Fibroblast of lung (primary cell): ENCODE measurements around the gene KNDC1. TPM values are rescaled to one million over a fixed set of nuclear protein-coding genes. Genes with fewer than 3 reads are reported as not detected.

ENCODE experiments used
- DNase-seq, 2 donors: peaks; one replicate each; pipeline versions ENCODE4 v3.0.0 to v3.0.0-alpha.2; 2010; ENCODE audit warnings: low read depth in 2 of 2
- H2AFZ ChIP-seq: 2 replicates; pipeline ENCODE4 v1.5.1; 2012; ENCODE audit warnings: low read length, control low read depth, inconsistent platforms
- H3K27ac ChIP-seq: 2 replicates; pipeline ENCODE4 v1.5.1; 2011; ENCODE audit warnings: low read length, control low read depth; ENCODE audit not compliant: insufficient read depth
- H3K27me3 ChIP-seq: 2 replicates; pipeline ENCODE4 v1.5.1; 2011; ENCODE audit warnings: mild to moderate bottlenecking, low read length; ENCODE audit not compliant: control insufficient read depth, insufficient read depth
- H3K36me3 ChIP-seq: 2 replicates; pipeline ENCODE4 v1.5.1; 2011; ENCODE audit warnings: low read length; ENCODE audit not compliant: control insufficient read depth, insufficient read depth
- H3K4me1 ChIP-seq: 2 replicates; pipeline ENCODE4 v1.5.1; 2011; ENCODE audit warnings: low read length; ENCODE audit not compliant: control insufficient read depth, insufficient read depth; ENCODE audit errors: extremely low read depth
- H3K4me2 ChIP-seq: 2 replicates; pipeline ENCODE4 v1.5.1; 2011; ENCODE audit warnings: low read length, control low read depth; ENCODE audit not compliant: insufficient read depth; ENCODE audit errors: extremely low read depth
- H3K4me3 ChIP-seq, 4 experiments: fragments of 200-600 bp in 1 of 4; sonication (generic) in 1 of 4; replicated peaks in 1 of 4; 2 replicates each; pipeline ENCODE4 v1.5.1; 2011 to 2016; ENCODE audit warnings: low read length in 4 of 4, low read depth in 3 of 4, mild to moderate bottlenecking in 3 of 4, control low read depth in 2 of 4, inconsistent platforms in 1 of 4, mixed read lengths in 1 of 4; ENCODE audit not compliant: insufficient read depth in 1 of 4; ENCODE audit errors: control extremely low read depth in 1 of 4
- H3K79me2 ChIP-seq: 2 replicates; pipeline ENCODE4 v1.5.1; 2012; ENCODE audit warnings: mild to moderate bottlenecking, low read length, inconsistent platforms; ENCODE audit not compliant: control insufficient read depth, insufficient read depth
- H3K9ac ChIP-seq: 2 replicates; pipeline ENCODE4 v1.5.1; 2011; ENCODE audit warnings: mild to moderate bottlenecking, low read length, control low read depth; ENCODE audit not compliant: insufficient read depth
- H3K9me3 ChIP-seq: 2 replicates; pipeline ENCODE4 v1.5.1; 2012; ENCODE audit warnings: low read depth, low read length; ENCODE audit not compliant: control insufficient read depth, insufficient read depth
- H4K20me1 ChIP-seq: 2 replicates; pipeline ENCODE4 v1.5.1; 2011; ENCODE audit warnings: low read length; ENCODE audit not compliant: control insufficient read depth, insufficient read depth; ENCODE audit errors: extremely low read depth
- EZH2 ChIP-seq: IDR thresholded peaks from 2 replicates; pipeline ENCODE4 v1.5.1; 2012; ENCODE audit warnings: low read length, control low read depth, mild to moderate bottlenecking; ENCODE audit errors: missing control alignments
- polyA plus RNA-seq, 2 donors: library from polyadenylated mRNA; depleted of rRNA in 1 of 2; stranded (reverse) in 1 of 2; unstranded in 1 of 2; fragments of >200 nt; gene quantifications; 2 replicates each; pipeline ENCODE4 v1.2.1, GENCODE V29; 2011 to 2012; ENCODE audit warnings: missing spikeins in 1 of 2
- total RNA-seq: library from RNA; depleted of rRNA; stranded (reverse); fragments of >200 nt; gene quantifications from 2 replicates; pipeline ENCODE4 v1.2.1, GENCODE V29; 2014
- TF ChIP-seq, protein P1 (sequence below), 2 donors: IDR thresholded peaks in 1 of 2; conservative IDR thresholded peaks in 1 of 2; 1 replicate in 1 of 2; 2 replicates in 1 of 2; pipeline ENCODE4 v1.5.1; 2011 to 2012; ENCODE audit warnings: low read length in 2 of 2, control low read depth in 1 of 2, inconsistent platforms in 1 of 2, low read depth in 1 of 2, mild to moderate bottlenecking in 1 of 2

The KNDC1 gene
- total and polyA plus RNA-seq, 2 donors (not counting 1 experiment from before 2014, with no cell fraction given): 0.20 to 0.50 TPM

GRCh38 chr10:133129859-133130495, 30.0 kb upstream of the KNDC1 start:
- no peak for DNase-seq
- Histone ChIP-seq H3K36me3 (no peaks in the 10 kb centered on the region), H3K9ac (no peak overlapping the region), H2AFZ (no peak overlapping the region), H3K79me2 (no peaks in the 10 kb centered on the region), H3K27ac (no peak overlapping the region), H3K4me2 (no peak overlapping the region), H3K27me3 (no peaks in the 10 kb centered on the region), H4K20me1 (no peaks in the 10 kb centered on the region), H3K9me3 (no peaks in the 10 kb centered on the region), H3K4me1 (no peaks in the 10 kb centered on the region), H3K4me3 (no peak overlapping the region)
- TF ChIP-seq EZH2: no peak
- TF ChIP-seq, protein P1, sequence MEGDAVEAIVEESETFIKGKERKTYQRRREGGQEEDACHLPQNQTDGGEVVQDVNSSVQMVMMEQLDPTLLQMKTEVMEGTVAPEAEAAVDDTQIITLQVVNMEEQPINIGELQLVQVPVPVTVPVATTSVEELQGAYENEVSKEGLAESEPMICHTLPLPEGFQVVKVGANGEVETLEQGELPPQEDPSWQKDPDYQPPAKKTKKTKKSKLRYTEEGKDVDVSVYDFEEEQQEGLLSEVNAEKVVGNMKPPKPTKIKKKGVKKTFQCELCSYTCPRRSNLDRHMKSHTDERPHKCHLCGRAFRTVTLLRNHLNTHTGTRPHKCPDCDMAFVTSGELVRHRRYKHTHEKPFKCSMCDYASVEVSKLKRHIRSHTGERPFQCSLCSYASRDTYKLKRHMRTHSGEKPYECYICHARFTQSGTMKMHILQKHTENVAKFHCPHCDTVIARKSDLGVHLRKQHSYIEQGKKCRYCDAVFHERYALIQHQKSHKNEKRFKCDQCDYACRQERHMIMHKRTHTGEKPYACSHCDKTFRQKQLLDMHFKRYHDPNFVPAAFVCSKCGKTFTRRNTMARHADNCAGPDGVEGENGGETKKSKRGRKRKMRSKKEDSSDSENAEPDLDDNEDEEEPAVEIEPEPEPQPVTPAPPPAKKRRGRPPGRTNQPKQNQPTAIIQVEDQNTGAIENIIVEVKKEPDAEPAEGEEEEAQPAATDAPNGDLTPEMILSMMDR (conservative IDR thresholded peaks at IDR 0.05 in 1 of 2, IDR thresholded peaks at IDR 0.05 in 1 of 2; ENCODE audit: low read depth in 1 of 2, low read length in 2 of 2): no peak

GRCh38 chr10:133130602-133131001, 29.4 kb upstream of the KNDC1 start:
- H3K9me3 ChIP-seq: no peaks in the 10 kb centered on the region
- DNase-seq: no peak
- no peak overlapping the region for H3K4me3 ChIP-seq
- H3K4me1 ChIP-seq: no peaks in the 10 kb centered on the region
- TF ChIP-seq, protein P1 (conservative IDR thresholded peaks at IDR 0.05 in 1 of 2, IDR thresholded peaks at IDR 0.05 in 1 of 2; ENCODE audit: low read depth in 1 of 2, low read length in 2 of 2): no peak
- no peak for TF ChIP-seq EZH2
- H3K4me2 ChIP-seq: no peak overlapping the region
- H4K20me1 ChIP-seq: no peaks in the 10 kb centered on the region
- no peaks in the 10 kb centered on the region for H3K36me3 ChIP-seq
- H3K27me3 ChIP-seq: no peaks in the 10 kb centered on the region
- H3K79me2 ChIP-seq: no peaks in the 10 kb centered on the region
- H3K27ac ChIP-seq: no peak overlapping the region
- H3K9ac ChIP-seq: no peak overlapping the region
- no peak overlapping the region for H2AFZ ChIP-seq

GRCh38 chr10:133131053-133131452, 29.0 kb upstream of the KNDC1 start:
- Histone ChIP-seq H3K4me1 (no peaks in the 10 kb centered on the region), H3K79me2 (no peaks in the 10 kb centered on the region), H3K9ac (no peak overlapping the region), H3K27ac (no peak overlapping the region), H3K9me3 (no peaks in the 10 kb centered on the region), H3K4me2 (no peak overlapping the region), H3K27me3 (no peaks in the 10 kb centered on the region), H3K4me3 (no peak overlapping the region), H2AFZ (no peak overlapping the region), H4K20me1 (no peaks in the 10 kb centered on the region), H3K36me3 (no peaks in the 10 kb centered on the region)
- DNase-seq: no peak
- TF ChIP-seq EZH2: no peak
- TF ChIP-seq, protein P1 (conservative IDR thresholded peaks at IDR 0.05 in 1 of 2, IDR thresholded peaks at IDR 0.05 in 1 of 2; ENCODE audit: low read depth in 1 of 2, low read length in 2 of 2): no peak
